Neural progenitor cell (in vitro differentiated cells): ENCODE data around the gene ARVCF.

Experiments used
- CTCF ChIP-seq: fragments of 200-600 bp; sonication (generic); IDR thresholded peaks from 2 replicates; pipeline ENCODE4 v1.5.1; 2017; ENCODE audit warnings: antibody characterized with exemption, mild to moderate bottlenecking
- EZH2 ChIP-seq: fragments of 200-600 bp; sonication (generic); IDR thresholded peaks from 2 replicates; pipeline ENCODE4 v1.6.1; 2017; ENCODE audit warnings: antibody characterized with exemption, mild to moderate bottlenecking, moderate library complexity
- EZH2phosphoT487 ChIP-seq: fragments of 200-600 bp; sonication (generic); IDR thresholded peaks from 2 replicates; pipeline ENCODE4 v1.6.1; 2017; ENCODE audit warnings: antibody characterized with exemption

DNA sequence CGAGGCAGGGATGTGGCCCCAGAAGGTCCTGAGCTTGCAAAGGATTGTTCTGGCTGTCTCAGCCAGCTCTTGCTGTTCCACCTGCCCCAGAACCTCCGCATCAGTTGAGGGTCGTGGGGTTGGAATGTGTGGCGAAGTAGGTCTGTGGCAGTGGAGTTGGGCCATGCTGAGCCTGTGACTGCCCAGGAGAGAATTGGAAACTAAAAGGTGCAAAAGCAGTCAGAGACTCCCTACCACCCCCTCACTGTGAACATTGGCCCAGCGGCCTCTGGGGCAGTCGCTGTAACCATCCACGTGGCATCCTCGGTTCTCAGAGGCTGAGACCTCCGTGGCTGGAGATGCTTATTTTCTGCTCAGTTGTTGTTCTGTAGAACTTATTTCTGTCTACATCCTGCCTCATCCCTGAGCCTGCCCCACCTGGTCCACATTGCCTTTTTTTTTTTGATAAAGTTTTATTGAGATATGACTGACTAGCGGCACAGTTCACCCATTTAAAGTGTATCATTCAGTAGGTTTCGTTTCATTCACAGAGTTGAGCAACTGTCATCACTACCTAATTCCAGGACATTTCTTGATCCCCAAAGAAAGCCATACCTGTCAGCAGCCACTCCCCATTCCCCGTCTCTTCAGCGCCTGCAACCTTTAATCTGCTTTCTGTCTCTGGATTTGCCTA is 41.1 kb upstream of the ARVCF start:
- TF ChIP-seq CTCF (no peak), EZH2 (no peak), EZH2phosphoT487 (no peak)
